Measurements from ENCODE around the gene EML2. TPM values are rescaled to one million over a fixed set of nuclear protein-coding genes. Genes with fewer than 3 reads are reported as not detected.

EML2 gene
- polyA plus RNA-seq, 1 experiment: 30.4 TPM

GRCh38 chr19:45585158-45585577 lies 54.0 kb downstream of the EML2 start:
- no peak for DNase-seq (ENCODE audit: low read depth)
- CTCF ChIA-PET: interaction anchor here (8.2 kb wide), 1 partner anchor 57 kb away, joined by 37 read pairs; no protein-coding TSS in a partner anchor
- H3K27me3 ChIP-seq (ENCODE audit: control insufficient read depth, insufficient read depth, low read length): no peaks in the 10 kb centered on the region
- peak overlapping the region; percentile 48 for H3K4me3 ChIP-seq (ENCODE audit: low read depth, low read length)
- no peaks in the 10 kb centered on the region for H3K36me3 ChIP-seq (ENCODE audit: control insufficient read depth, insufficient read depth, low read length)
- POLR2A ChIA-PET: interaction anchor here (0.6 kb wide), 1 partner anchor 117 kb away, joined by 5 read pairs; no protein-coding TSS in a partner anchor
- TF ChIP-seq CTCF (IDR thresholded peaks at IDR 0.05; ENCODE audit: insufficient read depth, low read depth, low read length): no peak

- DNase-seq (ENCODE audit: low read depth): peak; percentile 99
- ChIA-PET CTCF (interaction anchor here (0.8 to 8.2 kb wide), 3 partner anchors 58 to 96 kb away, joined by 3 to 37 read pairs (median 3); no protein-coding TSS in a partner anchor), POLR2A (interaction anchor here (0.6 kb wide), 1 partner anchor 117 kb away, joined by 5 read pairs; no protein-coding TSS in a partner anchor)
- Histone ChIP-seq H3K27me3 (ENCODE audit: control insufficient read depth, insufficient read depth, low read length) (no peaks in the 10 kb centered on the region), H3K4me3 (ENCODE audit: low read depth, low read length) (peak within 1 kb of the TSS; percentile 69), H3K36me3 (ENCODE audit: control insufficient read depth, insufficient read depth, low read length) (no peaks in the 10 kb centered on the region)
- no peak for TF ChIP-seq CTCF (IDR thresholded peaks at IDR 0.05; ENCODE audit: insufficient read depth, low read depth, low read length)
These were observed 54.7 kb downstream of the EML2 start, which contains the start of gene OPA3 for GRCh38 chr19:45584332-45585157. TSS of gene OPA3 (minus strand) at chr19:45584802. CDS start at chr19:45584764, 38 bp downstream.

GRCh38 chr19:45581576-45581975 lies 57.6 kb downstream of the EML2 start:
- no peak for DNase-seq (ENCODE audit: low read depth)
- ChIA-PET POLR2A (interaction anchor here (0.6 kb wide), 1 partner anchor 23 kb away, joined by 3 read pairs; no protein-coding TSS in a partner anchor), CTCF (interaction anchor here (1.1 to 8.2 kb wide), 3 partner anchors 11 to 96 kb away, joined by 3 to 37 read pairs (median 3); no protein-coding TSS in a partner anchor)
- Histone ChIP-seq H3K27me3 (ENCODE audit: control insufficient read depth, insufficient read depth, low read length) (no peaks in the 10 kb centered on the region), H3K36me3 (ENCODE audit: control insufficient read depth, insufficient read depth, low read length) (no peaks in the 10 kb centered on the region), H3K4me3 (ENCODE audit: low read depth, low read length) (no peak overlapping the region)
- TF ChIP-seq CTCF (IDR thresholded peaks at IDR 0.05; ENCODE audit: insufficient read depth, low read depth, low read length): no peak

GRCh38 chr19:45578861-45579260 lies 60.3 kb downstream of the EML2 start:
- Histone ChIP-seq H3K4me3 (ENCODE audit: low read depth, low read length) (no peak overlapping the region), H3K36me3 (ENCODE audit: control insufficient read depth, insufficient read depth, low read length) (no peaks in the 10 kb centered on the region), H3K27me3 (ENCODE audit: control insufficient read depth, insufficient read depth, low read length) (no peaks in the 10 kb centered on the region)
- POLR2A ChIA-PET: no interaction called here
- no peak for DNase-seq (ENCODE audit: low read depth)
- CTCF ChIA-PET: no interaction called here
- TF ChIP-seq CTCF (IDR thresholded peaks at IDR 0.05; ENCODE audit: insufficient read depth, low read depth, low read length): no peak
